HCT116 (cell line): ENCODE results near the gene PDIK1L. TPM values are rescaled to one million over a fixed set of nuclear protein-coding genes. Genes with fewer than 3 reads are reported as not detected.

Source experiments
- ATAC-seq: fragments of 200-7000 bp; cut with Tn5 transposase; 2 replicates; pipeline ENCODE4 v1.9.1; 2020; ENCODE audit warnings: mild to moderate bottlenecking, moderate library complexity
- BruUV-seq: library from RNA; stranded (reverse); fragments of 400-500 nt; replicated peaks from 2 replicates; lab custom pipeline; 2021; lab: Mats Ljungman, UMichigan
- CTCF ChIA-PET: fragments of 300-600 bp; sonication (Branson Sonifier 250); formaldehyde crosslinking; loops from one replicate; lab custom pipeline; 2021; ENCODE audit warnings: antibody characterized with exemption; lab: Charles Lee
- POLR2A ChIA-PET: fragments of 300-600, 350-600 bp; sonication (Branson Sonifier 250); formaldehyde crosslinking; loops from one replicate; lab custom pipeline; 2021; ENCODE audit warnings: antibody characterized with exemption; lab: Charles Lee
- RAD21 ChIA-PET, 2 experiments: fragments of 300-600 bp; sonication (Branson Sonifier 250); formaldehyde crosslinking; loops; one replicate each; lab custom pipeline; 2023; ENCODE audit warnings: low total read pairs in 2 of 2; ENCODE audit not compliant: uncharacterized antibody in 2 of 2, unreplicated experiment in 2 of 2, low non-redundant PET in 1 of 2; lab: Charles Lee
- DNase-seq: peaks from one replicate; pipeline ENCODE4 v3.0.0-alpha.2; 2010; ENCODE audit warnings: low read depth, low spot score
- H2AFZ ChIP-seq: fragments of 200-600 bp; shearing (Covaris generic), sonication (generic); 2 replicates; pipeline ENCODE4 v1.6.1; 2017; ENCODE audit warnings: low read depth, mixed run types, mixed read lengths, antibody characterized with exemption, low read length; ENCODE audit not compliant: poor library complexity, severe bottlenecking
- H3K27ac ChIP-seq: 2 replicates; pipeline ENCODE4 v1.5.1; 2012; ENCODE audit warnings: low read depth, low read length
- H3K27me3 ChIP-seq: fragments of 200-600 bp; sonication (generic); 2 replicates; pipeline ENCODE4 v1.6.1; 2016; ENCODE audit warnings: mixed run types, low read length, mixed read lengths; ENCODE audit not compliant: insufficient read depth
- H3K36me3 ChIP-seq, 2 experiments: fragments of 200-500 bp in 1 of 2; fragments of 200-600 bp in 1 of 2; sonication (Bioruptor generic) in 1 of 2; sonication (generic) in 1 of 2; 2 replicates each; pipeline versions ENCODE4 v1.5.1 to v1.6.1; 2014 to 2016; ENCODE audit warnings: low read length in 2 of 2, inconsistent platforms in 1 of 2, mixed read lengths in 1 of 2, mixed run types in 1 of 2; ENCODE audit not compliant: insufficient read depth in 2 of 2, control insufficient read depth in 1 of 2
- H3K4me1 ChIP-seq, 2 experiments: fragments of 200-600 bp in 1 of 2; sonication (generic) in 1 of 2; 2 replicates each; pipeline versions ENCODE4 v1.5.1 to v1.6.1; 2012 to 2017; ENCODE audit warnings: low read length in 2 of 2, inconsistent platforms in 1 of 2, mild to moderate bottlenecking in 1 of 2, mixed read lengths in 1 of 2, mixed run types in 1 of 2, moderate library complexity in 1 of 2; ENCODE audit not compliant: insufficient read depth in 2 of 2, control insufficient read depth in 1 of 2
- H3K4me2 ChIP-seq: fragments of 200-600 bp; sonication (generic); 2 replicates; pipeline ENCODE4 v1.6.1; 2017; ENCODE audit warnings: mixed run types, low read length, mixed read lengths
- H3K4me3 ChIP-seq, 2 experiments: fragments of 200-600 bp in 1 of 2; sonication (generic) in 1 of 2; replicated peaks in 1 of 2; 2 replicates each; pipeline ENCODE4 v1.5.1; 2011 to 2016; ENCODE audit warnings: low read length in 2 of 2, control low read depth in 1 of 2, low read depth in 1 of 2, mild to moderate bottlenecking in 1 of 2, mixed read lengths in 1 of 2, mixed run types in 1 of 2
- H3K79me2 ChIP-seq: fragments of 200-600 bp; sonication (generic); 2 replicates; pipeline ENCODE4 v1.6.1; 2017; ENCODE audit warnings: mild to moderate bottlenecking, mixed run types, low read length, moderate library complexity, mixed read lengths; ENCODE audit not compliant: insufficient read depth
- H3K9ac ChIP-seq: fragments of 200-600 bp; sonication (generic); 2 replicates; pipeline ENCODE4 v1.6.1; 2016; ENCODE audit warnings: low read length, mixed read lengths
- H3K9me2 ChIP-seq: fragments of 200-600 bp; sonication (generic), shearing (Covaris generic); 2 replicates; pipeline ENCODE4 v1.6.1; 2017; ENCODE audit warnings: mixed run types, mild to moderate bottlenecking, moderate library complexity; ENCODE audit not compliant: insufficient read depth
- H3K9me3 ChIP-seq, 2 experiments: fragments of 200-500 bp in 1 of 2; fragments of 200-600 bp in 1 of 2; sonication (Bioruptor generic) in 1 of 2; sonication (generic) in 1 of 2; 2 replicates each; pipeline ENCODE4 v1.6.1; 2014 to 2017; ENCODE audit warnings: low read length in 2 of 2, mixed read lengths in 2 of 2, inconsistent platforms in 1 of 2, low read depth in 1 of 2, mild to moderate bottlenecking in 1 of 2, mixed run types in 1 of 2, moderate library complexity in 1 of 2; ENCODE audit not compliant: control insufficient read depth in 1 of 2, insufficient read depth in 1 of 2
- H4K20me1 ChIP-seq: fragments of 200-600 bp; sonication (generic), shearing (Covaris generic); 2 replicates; pipeline ENCODE4 v1.6.1; 2017; ENCODE audit warnings: mixed run types, mild to moderate bottlenecking, moderate library complexity; ENCODE audit not compliant: insufficient read depth
- CTCF ChIP-seq, 3 experiments: fragments of 200-600 bp in 1 of 3; sonication (generic) in 1 of 3; IDR thresholded peaks in 2 of 3; conservative IDR thresholded peaks in 1 of 3; 2 replicates each; pipeline ENCODE4 v1.5.1; 2012 to 2017; ENCODE audit warnings: low read depth in 2 of 3, low read length in 2 of 3, antibody characterized with exemption in 1 of 3, borderline replicate concordance in 1 of 3, control low read depth in 1 of 3, mild to moderate bottlenecking in 1 of 3, mixed read lengths in 1 of 3, mixed run types in 1 of 3, moderate library complexity in 1 of 3; ENCODE audit not compliant: insufficient read depth in 1 of 3
- MAX ChIP-seq: IDR thresholded peaks from 2 replicates; pipeline ENCODE4 v1.6.1; 2012
- RAD21 ChIP-seq: IDR thresholded peaks from 2 replicates; pipeline ENCODE4 v1.6.1; 2012; ENCODE audit warnings: low read depth, mild to moderate bottlenecking
- TCF7L2 ChIP-seq: IDR thresholded peaks from 2 replicates; pipeline ENCODE4 v1.7.0; 2011; ENCODE audit warnings: borderline replicate concordance, inconsistent platforms; ENCODE audit not compliant: insufficient read depth, insufficient read length; ENCODE audit errors: extremely low read depth
- YY1 ChIP-seq: IDR thresholded peaks from 2 replicates; pipeline ENCODE4 v1.6.1; 2011; ENCODE audit warnings: low read length, low read depth, moderate library complexity, mild to moderate bottlenecking; ENCODE audit not compliant: insufficient replicate concordance; ENCODE audit errors: extremely low read depth
- intact Hi-C: fragments of 100-400 bp; cut with micrococcal nuclease; formaldehyde crosslinking; loops from 2 replicates; pipeline ENCODE4 v1.10.0; 2022
- total RNA-seq: library from RNA; stranded (reverse); gene quantifications from one replicate; pipeline ENCODE4 v1.2.1, GENCODE V29; 2021; ENCODE audit not compliant: unreplicated experiment

PDIK1L gene
- total RNA-seq, 1 experiment from 2014 or later: 8.8 TPM

- no TSS peak for BruUV-seq
- H3K27ac ChIP-seq: no peak overlapping the region
- H3K36me3 ChIP-seq: no peaks in the 10 kb centered on the region
- H4K20me1 ChIP-seq: no peaks in the 10 kb centered on the region
- no peak overlapping the region for H3K9ac ChIP-seq
- no peaks in the 10 kb centered on the region for H3K27me3 ChIP-seq
- DNase-seq: peak; percentile 89
- TF ChIP-seq MAX: no peak
- peak; percentile 71 to 95 (median 72) for TF ChIP-seq CTCF (IDR thresholded peaks at IDR 0.05 in 2 of 3, conservative IDR thresholded peaks at IDR 0.05 in 1 of 3; ENCODE audit: borderline replicate concordance in 1 of 3, insufficient read depth in 1 of 3, low read depth in 2 of 3, low read length in 2 of 3)
- no peak for TF ChIP-seq TCF7L2
- peak; percentile 97 for TF ChIP-seq RAD21
- peak; percentile 33 for TF ChIP-seq YY1
- TF ChIP-seq, all 23 proteins: peak for 3
- RAD21 ChIA-PET: interaction anchor here (0.6 to 1.5 kb wide), 8 partner anchors 23 to 246 kb away, joined by 3 to 12 read pairs (median 5); no protein-coding TSS in a partner anchor
- POLR2A ChIA-PET: interaction anchor here (1.0 to 1.2 kb wide), 6 partner anchors 12 to 110 kb away, joined by 3 to 7 read pairs (median 4); partner anchors contain the start of gene PDIK1L
- Histone ChIP-seq H3K9me3 (no peaks in the 10 kb centered on the region), H3K9me2 (no peaks in the 10 kb centered on the region), H3K4me1 (peaks cover 14 to 28% of the 10 kb centered on the region in 2 experiments), H3K79me2 (no peaks in the 10 kb centered on the region), H3K4me3 (no peak overlapping the region), H3K4me2 (peak overlapping the region; percentile 61), H2AFZ (peak overlapping the region; percentile 97)
- peak; percentile 93 for ATAC-seq
- intact Hi-C loops: loop anchor here (1.0 to 10.0 kb wide), 5 partner anchors 34 to 250 kb away; partner anchors contain the start of gene PDIK1L
- CTCF ChIA-PET: interaction anchor here (0.6 to 4.8 kb wide), 27 partner anchors 9 to 272 kb away, joined by 3 to 71 read pairs (median 5); partner anchors contain the start of genes C1orf232, CNKSR1, FAM110D and PDIK1L
Observed at GRCh38 chr1:26145041-26145959, 33.7 kb downstream of the PDIK1L start.
